ENCODE measurements around the gene GASK1A.

Gene GASK1A

GRCh38 chr3:42975456-42975855 is 3.7 kb upstream of the GASK1A start:
- Histone ChIP-seq H3K9me2 (replicated peaks; ENCODE audit: insufficient read depth, low read length) (no peaks in the 10 kb centered on the region), H3K79me2 (ENCODE audit: insufficient read depth, low read length) (no peaks in the 10 kb centered on the region), H3K36me3 (ENCODE audit: low read length) (no peaks in the 10 kb centered on the region), H3K4me2 (ENCODE audit: low read depth, low read length, poor library complexity, severe bottlenecking) (no peak overlapping the region), H3K9ac (ENCODE audit: low read length) (no peak overlapping the region), H3K27ac (ENCODE audit: low read depth, low read length) (no peak overlapping the region), H2AFZ (ENCODE audit: low read depth, low read length, severe bottlenecking) (no peak overlapping the region), H3K27me3 (ENCODE audit: low read length) (no peaks in the 10 kb centered on the region), H3K9me3 (ENCODE audit: insufficient read depth, low read length) (peaks cover 4% of the 10 kb centered on the region; the same call in 1 of the 2 replicates), H4K20me1 (ENCODE audit: low read depth, low read length) (no peaks in the 10 kb centered on the region), H3F3A (ENCODE audit: insufficient read depth) (no peaks in the 10 kb centered on the region), H3K4me3 (ENCODE audit: insufficient read depth, low read length, poor library complexity, severe bottlenecking) (no peak overlapping the region)
- TF ChIP-seq CTCF (IDR thresholded peaks at IDR 0.05; ENCODE audit: insufficient read depth, low read length, poor library complexity, severe bottlenecking): no peak
- TF ChIP-seq EZH2phosphoT487 (conservative IDR thresholded peaks at IDR 0.05; ENCODE audit: low read length): no peak

GRCh38 chr3:42975955-42976354 is 3.2 kb upstream of the GASK1A start:
- Histone ChIP-seq H3K9me3 (ENCODE audit: insufficient read depth, low read length) (peaks cover 4% of the 10 kb centered on the region; the same call in 1 of the 2 replicates), H3K36me3 (ENCODE audit: low read length) (no peaks in the 10 kb centered on the region), H3K4me2 (ENCODE audit: low read depth, low read length, poor library complexity, severe bottlenecking) (no peak overlapping the region), H3K27me3 (ENCODE audit: low read length) (no peaks in the 10 kb centered on the region), H3K9ac (ENCODE audit: low read length) (no peak overlapping the region), H3F3A (ENCODE audit: insufficient read depth) (no peaks in the 10 kb centered on the region), H2AFZ (ENCODE audit: low read depth, low read length, severe bottlenecking) (no peak overlapping the region), H3K4me3 (ENCODE audit: insufficient read depth, low read length, poor library complexity, severe bottlenecking) (no peak overlapping the region), H3K9me2 (replicated peaks; ENCODE audit: insufficient read depth, low read length) (no peaks in the 10 kb centered on the region), H3K79me2 (ENCODE audit: insufficient read depth, low read length) (no peaks in the 10 kb centered on the region), H4K20me1 (ENCODE audit: low read depth, low read length) (no peaks in the 10 kb centered on the region), H3K27ac (ENCODE audit: low read depth, low read length) (no peak overlapping the region)
- TF ChIP-seq CTCF (IDR thresholded peaks at IDR 0.05; ENCODE audit: insufficient read depth, low read length, poor library complexity, severe bottlenecking) (no peak), EZH2phosphoT487 (conservative IDR thresholded peaks at IDR 0.05; ENCODE audit: low read length) (no peak)

- no peak overlapping the region for H3K9ac ChIP-seq (ENCODE audit: low read length)
- no peaks in the 10 kb centered on the region for H3F3A ChIP-seq (ENCODE audit: insufficient read depth)
- H3K9me3 ChIP-seq (ENCODE audit: insufficient read depth, low read length): no peaks in the 10 kb centered on the region; the same call in 1 of the 2 replicates
- H2AFZ ChIP-seq (ENCODE audit: low read depth, low read length, severe bottlenecking): no peak overlapping the region
- no peaks in the 10 kb centered on the region for H3K36me3 ChIP-seq (ENCODE audit: low read length)
- no peak overlapping the region for H3K27ac ChIP-seq (ENCODE audit: low read depth, low read length)
- no peaks in the 10 kb centered on the region for H3K79me2 ChIP-seq (ENCODE audit: insufficient read depth, low read length)
- no peak overlapping the region for H3K4me2 ChIP-seq (ENCODE audit: low read depth, low read length, poor library complexity, severe bottlenecking)
- no peaks in the 10 kb centered on the region for H3K9me2 ChIP-seq (replicated peaks; ENCODE audit: insufficient read depth, low read length)
- H3K27me3 ChIP-seq (ENCODE audit: low read length): no peaks in the 10 kb centered on the region
- TF ChIP-seq EZH2phosphoT487 (conservative IDR thresholded peaks at IDR 0.05; ENCODE audit: low read length) (no peak), CTCF (IDR thresholded peaks at IDR 0.05; ENCODE audit: insufficient read depth, low read length, poor library complexity, severe bottlenecking) (no peak)
- no peaks in the 10 kb centered on the region for H4K20me1 ChIP-seq (ENCODE audit: low read depth, low read length)
- no peak overlapping the region for H3K4me3 ChIP-seq (ENCODE audit: insufficient read depth, low read length, poor library complexity, severe bottlenecking)
Measured at GRCh38 chr3:42980209-42980608, 1.1 kb downstream of the GASK1A start.

Measured in SU-DHL-6 (cell line).